GM12874 (cell line): ENCODE measurements around the gene POLR2B.

Experiments
- CTCF ChIP-seq: IDR thresholded peaks from 2 replicates; pipeline ENCODE4 v1.5.1; 2011; ENCODE audit warnings: low read depth, mild to moderate bottlenecking, control low read depth, low read length, moderate library complexity; ENCODE audit not compliant: insufficient read depth

The POLR2B gene

GRCh38 chr4:57043347-57044251, 64.9 kb downstream of the POLR2B start:
- no peak for TF ChIP-seq CTCF

- no peak for TF ChIP-seq CTCF
Observed at GRCh38 chr4:57044279-57044678, 65.6 kb downstream of the POLR2B start.

DNA sequence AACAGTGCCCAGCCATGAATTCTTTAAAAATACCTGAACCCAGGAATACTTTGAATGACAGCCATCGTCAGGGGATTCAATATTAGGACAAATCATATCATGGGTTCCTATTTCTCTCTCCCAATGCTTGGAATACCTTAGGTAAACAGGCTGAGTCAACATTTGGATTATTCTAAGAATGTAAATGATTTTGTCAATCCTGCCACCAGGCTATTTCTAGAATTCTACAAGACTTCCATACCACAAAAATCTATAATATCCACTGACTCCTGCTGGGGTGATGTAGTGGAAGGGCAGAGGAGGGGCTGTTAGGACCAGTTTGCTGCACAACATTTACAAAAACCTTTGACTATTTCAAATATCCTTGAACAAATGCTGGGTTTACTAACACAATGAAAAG, 66.3 kb downstream of the POLR2B start:
- TF ChIP-seq CTCF: no peak

DNA sequence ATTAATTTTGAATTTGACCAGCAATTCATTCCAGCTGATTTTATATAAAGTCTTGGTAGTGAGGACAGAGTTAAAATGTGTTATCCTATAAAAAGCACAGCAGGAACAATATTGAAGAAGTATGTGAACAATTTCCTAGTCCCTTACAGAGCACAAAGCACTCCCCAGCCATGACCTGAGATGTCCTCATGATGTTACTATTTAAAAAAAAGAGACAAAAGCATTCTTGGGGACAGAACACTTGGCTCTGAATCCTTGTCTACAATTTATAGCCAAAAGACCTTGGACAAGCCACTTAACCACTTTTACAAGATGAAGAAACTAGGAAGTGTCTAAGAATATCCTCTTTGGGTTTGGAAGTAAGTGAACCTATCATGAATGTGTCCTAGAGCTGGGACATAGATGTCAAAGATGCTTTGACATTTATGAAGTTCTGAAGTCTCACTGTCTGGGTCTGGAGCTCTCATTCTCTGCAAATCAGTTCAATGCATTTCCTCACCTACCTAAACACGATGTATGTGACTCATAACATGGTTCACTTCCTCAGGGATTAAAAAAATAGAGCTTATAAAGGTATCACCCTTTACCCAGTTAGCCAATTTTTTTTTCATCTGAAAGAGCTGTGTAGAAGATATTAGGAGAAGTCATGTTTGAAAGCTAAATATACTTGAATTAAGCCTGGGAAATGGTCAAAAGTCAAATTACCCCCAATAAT, 70.1 kb downstream of the POLR2B start:
- no peak for TF ChIP-seq CTCF

DNA sequence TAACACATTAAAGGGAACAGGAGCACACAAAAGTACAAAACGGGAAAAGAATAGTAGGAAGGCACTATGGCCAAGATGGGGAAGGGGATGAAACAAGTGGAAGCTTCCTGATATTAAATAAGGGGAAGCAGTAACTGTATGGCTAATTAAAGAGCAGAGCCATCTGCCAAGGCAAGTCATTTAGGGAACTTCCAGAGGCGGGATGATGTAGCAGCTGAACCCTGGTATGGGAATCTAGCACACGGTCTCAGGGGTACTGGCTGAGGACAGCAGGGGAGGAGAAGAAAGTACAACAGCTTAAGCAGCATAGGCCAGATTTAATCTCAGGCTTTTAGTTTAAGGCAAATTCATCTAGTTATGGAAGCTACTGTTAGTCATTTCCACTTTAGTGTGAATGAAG, 72.4 kb downstream of the POLR2B start:
- TF ChIP-seq CTCF: no peak

GRCh38 chr4:57051524-57051923, 72.8 kb downstream of the POLR2B start:
- TF ChIP-seq CTCF: no peak

DNA sequence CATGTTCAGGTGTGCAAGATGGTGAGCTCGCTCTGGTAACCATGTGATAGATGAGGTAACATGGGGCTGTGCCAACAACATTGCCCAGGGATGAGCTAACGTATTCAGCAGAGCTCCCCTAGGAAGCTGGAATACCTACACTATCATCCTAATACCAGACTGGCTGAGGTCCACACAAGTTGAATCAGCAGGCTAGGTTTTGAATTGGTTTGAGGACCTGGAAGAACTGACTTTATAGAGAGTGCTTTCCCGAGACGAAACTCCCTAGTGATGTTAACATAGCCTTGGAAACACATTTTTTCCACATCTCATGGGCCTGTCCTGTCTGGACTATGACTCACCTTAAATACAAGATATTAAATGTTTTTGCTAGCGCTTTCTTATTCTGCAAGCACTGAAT, 74.8 kb downstream of the POLR2B start:
- no peak for TF ChIP-seq CTCF
